GM19328 (cell line): Measurements from ENCODE around the gene PRDM15.

Source experiments
- ATAC-seq: cut with Tn5 transposase; IDR thresholded peaks from one replicate; pipeline ENCODE4 v1.9.1; 2021; ENCODE audit warnings: mild to moderate bottlenecking, moderate library complexity; ENCODE audit not compliant: unreplicated experiment

Gene PRDM15

GRCh38 chr21:41879190-41879998 is at the start of gene PRDM15:
Gene PRDM15, minus strand, starts transcription at chr21:41879344. Its CDS starts 18,981 bp downstream, at chr21:41860363.
- ATAC-seq = peak; percentile 54

- ATAC-seq = no peak
These were observed 49.6 kb upstream of the PRDM15 start for GRCh38 chr21:41928621-41929220.

GRCh38 chr21:41927727-41928409 is 48.7 kb upstream of the PRDM15 start:
- ATAC-seq = no peak

GRCh38 chr21:41926807-41927171 is 47.6 kb upstream of the PRDM15 start:
- ATAC-seq = no peak

GRCh38 chr21:41926117-41926806 is 47.1 kb upstream of the PRDM15 start:
- ATAC-seq = no peak

GRCh38 chr21:41925767-41926116 is 46.6 kb upstream of the PRDM15 start:
- no peak for ATAC-seq

GRCh38 chr21:41924368-41924754 is 45.2 kb upstream of the PRDM15 start:
- ATAC-seq = no peak

GRCh38 chr21:41923631-41924367 is 44.7 kb upstream of the PRDM15 start:
- no peak for ATAC-seq

- ATAC-seq = no peak
These were observed 44.0 kb upstream of the PRDM15 start for GRCh38 chr21:41923186-41923585.

- ATAC-seq = no peak
These were observed 41.9 kb upstream of the PRDM15 start for GRCh38 chr21:41921021-41921420.

GRCh38 chr21:41920476-41920875 is 41.3 kb upstream of the PRDM15 start:
- ATAC-seq = no peak

GRCh38 chr21:41919666-41920398 is 40.7 kb upstream of the PRDM15 start:
- ATAC-seq = no peak

- no peak for ATAC-seq
These were observed 39.6 kb upstream of the PRDM15 start for GRCh38 chr21:41918561-41919358.

GRCh38 chr21:41917531-41917930 is 38.4 kb upstream of the PRDM15 start:
- no peak for ATAC-seq

- ATAC-seq = no peak
These were observed 37.8 kb upstream of the PRDM15 start for GRCh38 chr21:41916888-41917433.

- ATAC-seq = no peak
These were observed 35.8 kb upstream of the PRDM15 start for GRCh38 chr21:41914965-41915364.

- ATAC-seq = no peak
These were observed 35.2 kb upstream of the PRDM15 start for GRCh38 chr21:41914358-41914757.

- ATAC-seq = no peak
These were observed 34.1 kb upstream of the PRDM15 start for GRCh38 chr21:41913230-41913629.

- ATAC-seq = no peak
These were observed 29.7 kb upstream of the PRDM15 start for GRCh38 chr21:41908829-41909228.
